Cortex of kidney (tissue), 1 donor: ENCODE results near the gene NDRG3.
"Not testable (repeated sequence)": the region's sequence is repeated elsewhere in the genome, so short reads cannot be mapped to it uniquely, and the experiment has no call there.

ENCODE experiments used
- DNase-seq: peaks from one replicate; lab custom pipeline; 2025; lab: John Stamatoyannopoulos, UW

Gene NDRG3

DNA sequence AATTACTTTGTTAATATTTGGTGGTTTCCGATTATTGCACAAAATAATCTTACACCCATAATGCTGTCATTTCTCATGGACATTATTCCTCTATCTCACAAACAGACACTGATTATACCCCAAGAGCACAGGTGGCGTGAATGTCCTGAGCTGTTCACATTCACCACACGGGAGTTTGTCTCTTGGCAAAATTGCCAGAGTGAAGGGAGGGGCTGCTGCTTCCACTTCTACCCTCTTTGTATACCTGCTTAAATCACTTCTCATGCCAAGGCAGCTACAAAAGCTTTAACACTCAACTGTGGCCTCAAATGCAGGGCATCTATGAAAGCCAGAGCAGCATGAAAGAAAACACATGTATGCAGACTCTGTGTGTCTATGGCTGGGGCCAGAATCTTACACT lies 58.0 kb downstream of the NDRG3 start:
- no peak for DNase-seq

DNA sequence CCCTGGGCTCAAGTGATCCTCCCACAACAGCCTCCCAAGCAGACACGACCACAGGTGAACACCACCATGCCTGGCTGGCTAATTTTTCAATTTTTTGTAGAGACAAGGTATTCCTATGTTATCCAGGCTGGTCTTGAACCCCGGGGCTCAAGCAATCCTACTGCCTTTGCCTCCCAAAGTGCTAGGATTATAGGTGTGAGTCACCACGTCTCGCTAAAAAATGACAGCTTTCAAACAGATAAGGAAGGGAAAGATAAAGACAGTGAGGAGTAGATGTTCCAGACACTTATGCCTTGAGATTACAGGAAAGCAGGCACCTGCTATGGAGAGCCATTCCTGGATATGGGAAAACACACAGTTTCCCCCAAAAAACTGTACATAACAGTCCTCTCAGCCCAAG lies 58.9 kb downstream of the NDRG3 start:
- no peak for DNase-seq

DNA sequence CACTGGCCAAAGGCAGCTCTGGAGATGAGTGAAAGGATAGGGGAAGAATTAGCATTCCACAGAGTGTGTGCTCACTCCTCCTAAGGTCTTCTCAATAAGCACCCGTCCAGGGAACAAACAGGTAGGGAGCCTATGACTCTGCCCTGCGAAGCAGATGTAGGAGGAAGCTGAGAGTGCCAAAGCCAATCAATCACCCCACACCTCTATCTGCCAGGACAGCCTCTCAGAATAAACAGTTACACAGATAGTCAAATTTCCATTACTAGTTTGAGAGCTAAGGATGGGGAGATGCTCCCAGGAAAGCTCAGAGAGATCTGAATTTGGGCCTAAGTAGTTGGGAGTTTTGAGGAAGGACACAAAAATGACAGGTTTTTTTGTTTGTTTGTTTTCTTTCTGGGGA lies 59.4 kb downstream of the NDRG3 start:
- DNase-seq = no peak

DNA sequence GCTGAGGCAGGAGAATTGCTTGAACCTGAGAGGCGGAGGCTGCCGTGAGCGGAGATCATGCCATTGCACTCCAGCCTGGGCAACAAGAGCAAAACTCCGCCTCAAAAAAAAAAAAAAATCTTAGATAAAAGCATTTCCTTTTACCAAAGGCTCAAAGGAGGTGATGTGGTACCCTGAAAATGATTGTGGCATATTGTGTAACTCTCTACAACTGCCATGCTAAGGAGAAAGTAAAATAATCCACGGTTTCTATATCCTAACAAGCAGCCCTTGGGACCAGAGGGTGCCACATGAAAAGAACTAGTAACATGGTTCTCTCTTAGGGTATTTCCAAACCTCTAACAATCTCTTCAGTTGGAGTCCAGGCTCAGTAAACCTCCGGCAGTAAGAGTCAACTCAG lies 61.1 kb downstream of the NDRG3 start:
- no peak for DNase-seq

DNA sequence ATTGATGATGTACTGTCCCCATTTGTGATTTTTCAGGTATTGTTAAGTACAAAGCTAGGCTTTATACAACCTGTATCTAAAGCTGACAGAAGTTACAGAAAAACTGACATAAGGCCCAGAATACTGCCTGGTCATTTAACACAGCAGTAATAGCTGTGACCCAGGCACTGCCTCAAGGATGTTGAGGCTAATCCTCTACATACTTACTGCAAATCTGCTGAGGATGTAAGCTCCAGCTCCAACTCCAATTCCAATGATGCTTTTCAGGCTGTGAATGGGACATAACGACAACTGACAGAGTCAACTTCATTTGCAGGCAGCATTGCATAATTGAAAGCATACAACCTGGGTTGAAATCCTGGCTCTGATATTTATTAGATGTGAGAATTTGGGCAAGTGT lies 63.6 kb downstream of the NDRG3 start:
- DNase-seq = no peak

DNA sequence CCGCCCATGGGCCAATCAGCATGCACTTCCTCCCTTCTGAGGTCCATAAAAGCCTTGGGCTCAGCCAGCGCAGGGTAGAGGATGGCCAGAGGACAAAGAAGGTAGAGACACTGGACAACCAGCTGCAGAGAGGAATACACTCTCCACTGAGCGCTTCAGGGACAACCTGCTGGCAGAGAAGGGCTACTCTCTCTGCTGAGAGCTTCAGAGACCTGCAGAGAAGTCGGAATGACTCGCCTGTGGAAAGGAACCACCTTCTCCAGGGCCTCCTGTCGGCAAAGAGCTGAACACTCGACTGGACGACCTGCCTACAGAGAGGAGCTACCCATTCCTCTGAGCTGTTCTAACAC lies 68.5 kb downstream of the NDRG3 start:
- no peak for DNase-seq

DNA sequence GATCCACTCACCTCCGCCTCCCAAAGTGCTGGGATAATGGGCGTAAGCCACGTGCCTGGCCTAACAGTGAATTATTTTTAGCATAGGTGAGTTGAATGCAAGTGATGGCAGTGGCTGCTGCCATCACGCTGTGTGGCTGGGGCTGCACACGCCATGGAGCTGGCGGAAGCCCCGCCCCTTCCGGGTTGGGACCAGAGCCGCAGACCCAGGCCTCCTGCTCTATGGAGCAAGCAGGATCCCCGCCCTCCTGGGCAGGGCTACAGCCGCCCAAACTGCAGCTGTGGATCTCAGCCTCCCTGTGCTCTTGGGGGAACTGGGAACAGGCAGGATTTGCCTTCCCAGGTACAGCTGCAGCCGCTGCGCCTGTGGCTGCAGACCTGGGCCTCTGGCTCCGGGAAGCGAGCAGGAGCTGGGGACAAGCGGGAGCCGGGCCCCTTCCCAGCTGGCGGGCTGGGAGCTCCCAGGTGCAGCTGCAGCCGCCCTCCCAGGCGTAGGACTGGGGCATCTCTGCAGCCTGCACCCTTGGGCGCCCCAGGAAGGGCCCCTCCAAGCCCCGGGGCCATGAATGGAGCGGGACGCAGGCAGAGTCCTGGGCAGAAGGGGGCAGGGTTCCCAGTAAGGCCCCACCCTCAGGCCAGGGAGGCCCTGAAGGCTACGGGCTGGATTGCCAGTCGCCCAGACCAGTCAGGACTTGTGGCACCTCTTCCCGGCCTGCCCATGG lies 69.0 kb downstream of the NDRG3 start:
- no peak for DNase-seq

DNA sequence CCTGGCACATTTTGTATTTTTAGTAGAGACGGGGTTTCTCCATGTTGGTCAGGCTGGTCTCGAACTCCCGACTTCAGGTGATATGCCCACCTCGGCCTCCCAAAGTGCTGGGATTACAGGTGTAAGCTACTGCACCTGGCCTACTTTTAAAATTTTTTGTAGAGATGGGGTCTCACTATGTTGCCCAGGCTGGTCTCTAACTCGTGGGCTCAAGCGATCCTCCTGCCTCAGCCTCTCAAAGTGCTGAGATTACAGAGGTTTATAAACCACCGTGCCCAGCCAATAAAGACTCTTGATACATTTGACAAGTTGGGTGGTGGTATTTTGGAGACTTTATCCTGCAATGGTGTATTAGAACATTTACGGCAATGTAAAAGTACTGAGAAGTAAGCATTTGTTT lies 70.3 kb downstream of the NDRG3 start:
- not testable (repeated sequence) for DNase-seq

DNA sequence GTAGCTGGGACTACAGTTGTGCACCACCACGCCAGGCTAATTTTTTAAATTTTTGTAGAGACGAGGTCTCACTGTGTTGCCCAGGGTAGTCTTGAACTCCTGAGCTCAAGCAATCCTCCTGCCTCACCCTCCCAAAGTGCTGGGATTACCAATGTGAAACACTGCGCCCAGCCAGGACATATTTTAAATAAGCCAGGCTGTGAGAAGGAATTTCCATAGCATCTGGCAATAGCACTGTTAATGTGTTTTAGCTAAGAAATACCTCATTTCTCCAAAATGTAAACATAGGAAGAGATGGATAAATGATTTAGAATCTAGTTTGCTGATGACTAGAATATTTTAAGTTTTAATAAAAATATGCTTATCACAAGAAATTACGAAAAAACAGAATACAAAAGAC lies 72.9 kb downstream of the NDRG3 start:
- DNase-seq = no peak

DNA sequence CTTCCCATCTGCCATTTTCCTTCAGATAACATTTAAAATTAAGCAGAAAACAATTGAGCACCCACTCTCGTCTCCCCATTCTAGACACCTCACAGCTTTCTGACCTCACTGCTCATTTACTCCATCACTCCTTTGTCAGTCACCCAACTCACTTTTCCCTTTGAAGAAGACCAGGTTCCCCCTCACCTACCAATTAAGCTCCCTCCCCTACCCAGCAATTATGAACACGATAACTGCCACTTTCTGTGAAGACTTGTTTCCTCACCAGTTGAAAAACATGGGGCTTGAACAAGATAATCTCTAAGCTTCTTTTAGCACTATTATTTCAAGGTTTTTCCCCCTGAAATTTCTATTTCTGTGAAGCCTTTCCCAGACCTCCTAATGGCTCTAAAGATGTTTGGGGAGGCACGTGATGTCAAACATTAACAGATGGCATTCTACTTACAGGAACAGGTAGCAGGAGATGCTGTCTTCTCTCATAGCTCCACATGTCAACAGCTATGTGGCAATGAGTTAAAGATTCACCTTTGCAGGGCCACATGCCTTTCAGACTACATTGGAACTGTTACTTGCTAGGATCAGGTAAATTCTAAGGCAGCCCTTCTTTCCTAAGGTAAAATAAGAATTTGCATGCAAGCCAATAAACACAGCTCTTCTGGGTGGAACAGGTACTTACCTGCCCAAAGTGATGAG lies 75.1 kb downstream of the NDRG3 start:
- DNase-seq = no peak

DNA sequence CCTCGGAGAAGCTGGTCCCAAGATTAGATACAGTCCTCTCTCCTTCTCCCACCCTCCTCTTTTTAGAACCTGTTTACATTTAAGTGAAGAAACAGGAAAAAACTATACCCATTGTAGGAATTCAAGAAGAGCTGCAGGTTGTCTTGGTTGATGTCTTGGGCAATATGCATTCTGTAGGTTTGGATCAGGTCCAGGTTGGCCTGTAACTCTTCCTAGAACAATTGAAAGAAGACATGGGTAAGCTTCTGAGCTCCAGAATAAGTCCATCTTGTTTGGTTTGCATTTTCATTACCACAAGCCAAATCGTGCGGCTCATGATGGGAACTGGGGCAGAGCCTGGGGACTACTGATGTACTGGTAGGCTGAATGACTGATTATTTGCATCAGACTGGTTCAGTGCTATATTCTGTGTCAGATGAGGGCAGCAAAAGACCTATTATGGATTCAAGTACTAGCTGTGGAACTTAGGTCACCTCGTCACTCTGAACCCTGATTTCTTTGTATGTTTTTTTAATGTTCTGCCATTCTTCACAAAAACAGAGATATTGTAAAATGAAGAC lies 79.6 kb downstream of the NDRG3 start:
- DNase-seq = no peak

DNA sequence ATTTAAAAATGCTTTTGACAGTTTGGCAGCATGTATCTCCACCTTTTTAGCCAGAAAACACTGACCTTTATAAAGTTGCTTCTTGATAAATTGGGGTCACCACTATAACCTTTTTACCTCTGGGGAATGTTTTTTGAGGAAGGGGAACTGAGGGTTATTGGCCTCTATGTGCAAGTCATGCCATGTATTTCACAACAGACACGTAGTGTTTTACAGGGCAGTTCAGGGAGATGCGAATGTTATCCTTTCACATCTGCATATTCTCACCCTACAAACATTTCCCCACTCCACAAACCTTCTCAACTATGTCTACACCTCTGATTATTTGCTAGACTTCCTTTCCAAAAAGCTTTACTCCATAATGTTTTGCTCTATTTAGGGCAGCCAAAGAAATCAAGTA lies 82.9 kb downstream of the NDRG3 start:
- no peak for DNase-seq

DNA sequence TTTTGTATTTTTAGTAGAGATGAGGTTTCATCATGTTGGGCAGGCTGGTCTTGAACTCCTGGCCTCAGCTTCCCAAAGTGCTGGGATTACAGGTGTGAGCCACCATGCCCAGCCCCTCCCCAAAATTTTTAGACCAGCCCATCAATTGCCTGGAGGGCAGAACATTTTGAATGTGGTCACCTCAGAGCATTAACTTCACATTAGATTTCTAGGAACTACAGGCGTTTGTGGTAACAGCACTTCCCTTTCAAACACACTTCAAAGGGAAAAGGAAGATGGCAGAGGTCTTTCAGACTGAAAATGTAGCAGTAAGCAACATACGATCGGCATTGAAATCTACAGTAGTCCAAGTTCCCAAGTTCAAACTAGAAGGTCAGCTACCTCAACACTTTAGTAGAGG lies 87.6 kb downstream of the NDRG3 start:
- no peak for DNase-seq

DNA sequence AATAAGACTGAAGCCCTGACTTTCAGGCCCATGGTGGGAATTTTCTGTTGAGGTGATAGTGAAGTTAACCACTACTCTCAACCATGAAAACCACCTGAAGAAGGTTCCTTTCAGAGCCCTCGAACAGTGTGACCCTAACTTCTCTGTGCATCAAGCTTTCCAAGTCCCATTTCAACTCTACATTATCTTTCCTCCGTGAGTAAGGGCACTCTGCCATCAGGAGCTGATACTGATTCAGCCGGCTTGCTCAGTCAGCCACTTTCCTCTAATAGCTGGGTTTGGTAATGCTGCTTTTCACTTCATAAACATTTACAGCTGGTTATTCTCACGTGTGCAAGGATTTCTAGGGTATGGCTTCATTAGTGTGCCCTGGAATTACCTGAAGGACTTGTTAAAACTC lies 89.2 kb downstream of the NDRG3 start:
- no peak for DNase-seq

DNA sequence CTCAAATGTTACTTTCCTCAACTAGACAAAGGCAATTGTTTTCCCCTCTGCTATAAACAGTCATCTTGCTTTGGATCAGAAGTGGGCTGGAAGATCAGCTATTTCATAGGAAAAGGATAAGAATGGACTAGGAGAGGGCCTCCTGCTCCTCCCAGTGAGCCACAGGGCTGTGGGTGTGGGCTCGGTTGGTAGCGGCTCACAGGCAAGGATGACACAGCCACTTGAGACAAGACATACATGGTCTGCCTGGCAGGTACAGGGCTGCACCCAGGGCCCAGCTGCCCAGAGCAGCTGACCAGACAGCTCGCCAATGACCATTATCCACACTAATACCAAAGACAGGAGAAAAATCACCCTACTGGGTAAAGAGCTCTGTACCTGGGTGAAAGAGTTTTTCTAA lies 90.9 kb downstream of the NDRG3 start:
- no peak for DNase-seq

DNA sequence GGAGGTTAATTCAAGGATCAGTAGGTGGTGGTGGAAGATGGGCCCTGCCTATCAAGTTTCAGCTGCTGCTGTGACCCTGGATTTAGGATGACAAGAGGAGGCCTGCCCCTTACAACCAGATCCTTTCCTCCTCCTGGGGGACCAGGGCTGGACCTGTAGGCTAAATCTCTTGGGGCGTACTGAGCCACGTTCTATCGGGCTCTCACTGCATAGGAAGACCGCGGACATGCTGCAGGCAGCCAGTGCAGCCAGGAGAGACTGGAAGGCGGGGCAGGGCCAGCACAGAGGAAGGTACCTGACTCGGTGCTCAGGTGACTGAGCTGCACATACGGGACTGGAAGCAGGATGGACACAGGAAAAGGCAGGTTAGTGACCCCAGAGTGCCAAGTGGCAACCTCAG lies 91.4 kb downstream of the NDRG3 start:
- DNase-seq = no peak

DNA sequence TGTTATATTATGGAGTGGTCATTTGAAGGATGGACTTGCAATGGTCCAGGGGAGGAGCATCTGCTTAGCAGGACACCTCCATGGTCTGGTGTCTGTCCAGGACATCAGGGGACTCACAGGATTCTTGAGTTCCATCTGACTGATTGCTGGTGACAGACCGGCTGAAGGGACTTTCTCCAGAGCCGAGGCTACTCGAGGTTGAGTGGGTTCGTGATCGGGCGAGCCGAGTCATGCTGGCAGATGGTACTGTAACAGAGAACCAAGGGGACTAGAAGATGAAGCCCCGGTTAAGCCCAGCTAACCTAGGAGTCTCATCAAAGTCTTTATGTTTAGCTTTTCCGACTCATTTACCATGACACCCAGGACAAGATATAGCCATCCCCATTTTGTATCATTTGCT lies 92.4 kb downstream of the NDRG3 start:
- DNase-seq = no peak

DNA sequence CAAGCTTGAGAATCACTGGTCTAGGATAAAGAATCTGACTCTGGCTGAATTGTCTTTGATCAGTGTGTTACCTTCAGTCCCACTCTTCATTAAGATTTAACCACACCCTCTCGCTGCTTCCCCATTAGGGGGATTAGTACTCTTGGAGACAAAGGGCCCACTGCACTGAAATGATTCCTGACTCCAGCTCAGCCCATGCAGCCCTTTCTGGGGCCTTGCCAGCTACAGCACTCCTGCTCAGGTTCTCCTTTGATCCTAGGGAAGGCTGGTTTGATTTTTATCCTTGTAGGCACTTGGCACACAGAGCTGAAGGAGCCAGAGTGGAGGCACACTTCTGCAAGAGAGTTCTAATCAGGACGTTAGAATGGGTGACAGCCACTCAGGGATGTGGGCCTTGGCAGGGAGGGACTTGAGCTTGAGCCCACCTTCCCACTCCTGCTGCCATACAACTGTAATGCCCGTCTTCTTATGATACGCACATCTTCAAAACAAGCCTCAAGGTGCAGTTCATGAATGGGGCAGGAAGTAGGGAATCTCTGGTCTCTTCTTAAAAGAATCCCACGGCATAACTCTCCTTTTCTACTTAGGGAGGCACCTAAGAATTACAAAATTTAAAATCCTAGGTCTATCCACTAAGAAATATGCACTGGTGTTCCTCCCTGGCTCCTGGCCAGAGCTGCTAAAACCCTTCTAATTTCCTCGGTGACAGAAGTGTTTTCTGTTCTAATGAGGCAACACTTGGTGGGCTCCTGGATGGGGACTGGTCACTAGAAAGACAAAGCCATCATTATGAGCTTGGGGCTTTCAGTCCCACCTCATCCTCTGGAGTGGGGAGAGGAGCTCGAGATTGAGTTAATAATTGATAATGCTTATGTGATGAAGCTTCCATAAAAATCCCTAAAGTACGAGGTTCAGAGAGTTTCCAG lies 98.4 kb downstream of the NDRG3 start:
- no peak for DNase-seq

DNA sequence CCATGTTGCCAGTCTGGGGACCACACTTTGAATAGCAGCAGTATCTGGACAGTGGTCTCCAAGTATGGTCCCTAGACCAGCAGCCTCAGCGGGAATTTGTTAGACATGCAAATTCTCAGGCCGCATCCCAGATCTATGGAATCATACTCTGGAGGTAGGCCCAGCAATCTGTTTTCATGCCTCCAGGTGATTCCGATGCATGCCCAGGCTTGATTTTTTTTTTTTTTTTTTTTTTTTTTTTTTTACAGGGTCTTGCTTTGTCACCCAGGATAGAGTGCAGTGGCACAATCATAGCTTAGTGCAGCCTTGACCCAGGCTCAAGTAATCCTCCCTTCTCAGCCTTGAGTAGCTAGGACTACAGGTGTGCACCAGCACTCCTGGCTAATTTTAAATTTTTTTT lies 99.2 kb downstream of the NDRG3 start:
- DNase-seq = no peak

DNA sequence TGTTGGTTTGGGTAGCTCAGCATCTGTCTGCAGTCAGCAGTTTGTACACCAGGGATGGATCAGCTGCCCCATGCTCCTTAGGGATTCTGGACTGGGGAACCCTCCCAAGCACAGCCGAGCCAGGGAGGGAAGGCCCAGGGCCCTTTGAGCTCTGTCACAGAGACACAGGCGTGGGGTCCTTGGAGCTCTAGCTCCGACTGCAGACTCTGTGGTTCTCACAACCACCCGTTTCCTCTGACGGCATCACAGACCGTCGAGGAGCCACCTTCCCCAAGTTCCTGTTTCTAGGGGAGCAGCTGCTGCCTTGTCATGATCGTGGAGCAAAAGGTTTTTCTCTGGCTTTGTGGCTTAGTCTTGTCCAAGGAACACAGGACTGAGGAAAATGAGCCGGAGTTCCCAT lies 99.9 kb downstream of the NDRG3 start, which contains the start of gene SLA2:
SLA2 (minus strand) TSS at position 199 of the 400 bp plus-strand sequence. CDS start 4,861 bp downstream, outside the sequence.
- no peak for DNase-seq

DNA sequence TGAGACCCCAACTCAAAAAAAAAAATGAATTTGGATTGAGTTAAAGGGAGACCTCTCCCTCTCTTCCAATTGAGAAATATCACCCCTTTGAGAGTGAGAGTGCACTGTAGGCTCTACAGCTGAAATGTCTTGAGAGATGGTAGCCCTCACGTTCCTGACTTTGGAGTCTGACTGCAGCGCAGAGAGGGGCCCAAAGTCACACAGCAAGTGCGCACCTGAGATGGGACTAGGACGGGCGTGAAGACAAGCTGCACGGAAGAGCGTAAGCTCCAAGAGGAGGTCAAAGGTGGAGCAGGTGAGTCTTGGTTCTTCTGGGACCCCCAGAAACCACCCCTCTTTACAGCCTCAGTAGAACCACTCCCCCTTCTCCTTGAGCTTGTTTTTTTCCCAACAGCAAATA lies 100.5 kb downstream of the NDRG3 start:
- no peak for DNase-seq

DNA sequence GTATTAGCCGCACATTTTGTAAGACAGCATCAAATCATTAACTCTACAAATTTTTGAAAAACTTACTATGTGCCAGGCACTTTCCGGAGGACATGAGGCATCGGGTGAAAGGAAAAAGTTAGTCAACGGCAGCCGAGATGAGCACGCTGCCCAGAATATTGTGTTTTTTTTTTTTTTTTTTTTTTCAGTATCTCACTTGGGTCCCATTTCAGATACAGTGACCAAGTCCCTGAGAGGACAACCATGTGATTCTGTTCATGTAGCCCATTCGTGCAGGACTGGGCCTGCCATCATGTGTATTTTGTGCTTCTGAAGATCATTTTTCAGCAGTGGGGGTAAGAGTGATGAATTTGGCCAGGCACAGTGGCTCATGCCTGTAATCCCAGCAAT lies 101.2 kb downstream of the NDRG3 start:
- no peak for DNase-seq
